IPS-11a (cell line): ENCODE data around the gene HSPBAP1.

Experiments used
- H3K4me3 ChIP-seq: one replicate; pipeline ENCODE4 v1.5.1; 2013; ENCODE audit warnings: low read depth, low read length, control low read depth

HSPBAP1 gene

DNA sequence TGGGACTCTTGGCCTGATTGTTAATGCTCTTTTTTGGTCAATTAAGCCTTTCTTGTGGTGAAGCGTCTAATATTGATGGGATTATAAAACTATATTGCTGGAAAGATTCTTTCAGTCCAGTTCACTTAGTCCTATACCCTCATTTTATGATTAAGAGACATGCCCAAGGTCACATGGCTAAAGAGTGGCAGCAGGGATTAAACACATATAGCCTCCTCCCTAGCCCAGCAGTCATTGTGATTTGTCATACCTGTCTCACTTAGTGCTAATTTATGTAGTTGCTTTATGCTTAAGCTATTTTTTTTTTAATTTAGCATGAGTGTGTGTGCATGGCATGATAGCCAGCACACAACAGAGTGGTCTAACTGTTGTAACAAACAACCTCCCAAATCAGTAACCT is 103.5 kb downstream of the HSPBAP1 start:
- no peak overlapping the region for H3K4me3 ChIP-seq
